Natural killer cell (primary cell): ENCODE measurements around the gene OLFML2B. TPM values are rescaled to one million over a fixed set of nuclear protein-coding genes. Genes with fewer than 3 reads are reported as not detected.

Experiments used
- ATAC-seq, 3 donors: fragments of 150-1000 bp in 2 of 3; fragments of 200-7000 bp in 1 of 3; cut with Tn5 transposase; 1 replicate in 1 of 3; 2 replicates in 2 of 3; pipeline ENCODE4 v1.10.0; 2021; ENCODE audit warnings: mild to moderate bottlenecking in 2 of 3, moderate library complexity in 2 of 3
- DNase-seq, 2 donors: peaks; one replicate each; pipeline versions ENCODE4 v3.0.0 to v3.0.0-alpha.2; 2013 to 2021; ENCODE audit warnings: mixed read lengths in 1 of 2
- H3K27ac ChIP-seq: one replicate; pipeline ENCODE4 v1.5.1; 2013; ENCODE audit warnings: mild to moderate bottlenecking, low read length
- H3K27me3 ChIP-seq: one replicate; pipeline ENCODE4 v1.6.1; 2013; ENCODE audit warnings: low read length; ENCODE audit not compliant: control insufficient read depth, insufficient read depth
- H3K36me3 ChIP-seq: one replicate; pipeline ENCODE4 v1.6.1; 2013; ENCODE audit warnings: low read length; ENCODE audit not compliant: control insufficient read depth, insufficient read depth
- H3K4me1 ChIP-seq: one replicate; pipeline ENCODE4 v1.6.1; 2013; ENCODE audit warnings: low read length; ENCODE audit not compliant: control insufficient read depth, insufficient read depth
- H3K4me3 ChIP-seq: one replicate; pipeline ENCODE4 v1.5.1; 2013; ENCODE audit warnings: low read length
- H3K9me3 ChIP-seq: one replicate; pipeline ENCODE4 v1.6.1; 2013; ENCODE audit warnings: low read length; ENCODE audit not compliant: control insufficient read depth, insufficient read depth
- H3K27ac Mint-ChIP-seq, 2 donors: one replicate each; pipeline ENCODE4 v1.8.0; 2022; ENCODE audit warnings: mild to moderate bottlenecking in 2 of 2, mixed read lengths in 2 of 2, moderate library complexity in 1 of 2
- H3K27me3 Mint-ChIP-seq, 2 donors: one replicate each; pipeline ENCODE4 v1.8.0; 2022; ENCODE audit warnings: low read depth in 2 of 2, mixed read lengths in 2 of 2
- H3K36me3 Mint-ChIP-seq: one replicate; pipeline ENCODE4 v1.8.0; 2022; ENCODE audit warnings: mixed read lengths
- H3K4me1 Mint-ChIP-seq, 2 donors: one replicate each; pipeline ENCODE4 v1.8.0; 2022; ENCODE audit warnings: mixed read lengths in 2 of 2
- H3K4me3 Mint-ChIP-seq: one replicate; pipeline ENCODE4 v1.8.0; 2022; ENCODE audit warnings: mild to moderate bottlenecking, moderate library complexity, mixed read lengths
- H3K9me3 Mint-ChIP-seq, 2 donors: one replicate each; pipeline ENCODE4 v1.8.0; 2022; ENCODE audit warnings: mixed read lengths in 2 of 2
- CTCF ChIP-seq: fragments of 200-600 bp; IDR thresholded peaks from one replicate; pipeline ENCODE4 v1.8.0; 2022; ENCODE audit warnings: antibody characterized with exemption
- WGBS: methylation state at CpG from one replicate; pipeline ENCODE4 v1.1.7; 2013; ENCODE audit warnings: missing lambda C conversion rate; ENCODE audit not compliant: insufficient coverage; 5-methylcytosine and 5-hydroxymethylcytosine counted together
- intact Hi-C: fragments of 100-400 bp; cut with micrococcal nuclease; formaldehyde crosslinking; loops from one replicate; pipeline ENCODE4 v1.14.2; 2022
- total RNA-seq, 4 donors: library from RNA; stranded (reverse); fragments of 120-200 nt in 1 of 4; gene quantifications; one replicate each; pipeline versions ENCODE4 v1.2.3 to v1.2.4, GENCODE V29; 2013 to 2022

The OLFML2B gene
- total RNA-seq, 3 donors from 2014 or later (not counting 1 experiment from before 2014, with no cell fraction given) = 0.33 TPM; not detected in 2

DNA sequence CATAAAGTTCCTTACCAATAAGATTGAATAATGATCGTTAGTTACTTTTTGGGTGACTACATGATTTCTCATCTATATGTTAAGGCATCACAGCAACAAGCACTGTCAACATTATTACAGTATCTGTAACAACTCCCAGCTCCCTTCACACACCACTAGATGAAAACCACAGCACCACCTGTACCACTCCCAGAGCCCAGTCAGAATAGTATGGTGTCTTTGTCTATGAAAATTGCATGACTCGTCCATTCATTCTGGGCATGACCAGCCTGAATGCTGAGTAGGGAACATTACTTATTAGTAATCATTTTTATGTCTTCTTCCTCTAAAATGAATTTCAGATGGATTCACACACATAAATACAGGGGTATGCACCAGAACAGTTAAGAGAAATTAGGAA, 7.0 kb downstream of the OLFML2B start:
- H3K27ac ChIP-seq = no peak overlapping the region
- intact Hi-C loops = no loop called here
- Mint-ChIP-seq H3K36me3 (no peaks in the 10 kb centered on the region), H3K27me3 (peaks cover 10 to 29% of the 10 kb centered on the region in 2 donors), H3K4me1 (no peaks in the 10 kb centered on the region), H3K27ac (no peak overlapping the region), H3K4me3 (no peak overlapping the region), H3K9me3 (no peaks in the 10 kb centered on the region)
- H3K4me3 ChIP-seq = no peak overlapping the region
- no peaks in the 10 kb centered on the region for H3K4me1 ChIP-seq
- H3K9me3 ChIP-seq = no peaks in the 10 kb centered on the region
- DNase-seq (no peak), ATAC-seq (no peak)
- no peaks in the 10 kb centered on the region for H3K36me3 ChIP-seq
- TF ChIP-seq CTCF = no peak
- 90% methylated on average over 1 of the region's 2 CpGs for WGBS
- H3K27me3 ChIP-seq = no peaks in the 10 kb centered on the region

GRCh38 chr1:162015196-162015595, 8.5 kb downstream of the OLFML2B start:
- Mint-ChIP-seq H3K36me3 (no peaks in the 10 kb centered on the region), H3K4me3 (no peak overlapping the region), H3K27me3 (peaks cover 7 to 22% of the 10 kb centered on the region in 2 donors), H3K4me1 (no peaks in the 10 kb centered on the region), H3K27ac (no peak overlapping the region), H3K9me3 (no peaks in the 10 kb centered on the region)
- 74% methylated on average over 3 of the region's 3 CpGs for WGBS
- ATAC-seq (no peak), DNase-seq (no peak)
- H3K4me3 ChIP-seq = no peak overlapping the region
- H3K9me3 ChIP-seq = no peaks in the 10 kb centered on the region
- H3K27me3 ChIP-seq = no peaks in the 10 kb centered on the region
- H3K36me3 ChIP-seq = no peaks in the 10 kb centered on the region
- no peaks in the 10 kb centered on the region for H3K4me1 ChIP-seq
- TF ChIP-seq CTCF = no peak
- intact Hi-C loops = no loop called here
- no peak overlapping the region for H3K27ac ChIP-seq

GRCh38 chr1:162014202-162014601, 9.5 kb downstream of the OLFML2B start:
- Mint-ChIP-seq H3K4me3 (no peak overlapping the region), H3K27ac (no peak overlapping the region), H3K9me3 (no peaks in the 10 kb centered on the region), H3K36me3 (no peaks in the 10 kb centered on the region), H3K4me1 (no peaks in the 10 kb centered on the region), H3K27me3 (peaks cover 10 to 22% of the 10 kb centered on the region in 2 donors)
- Histone ChIP-seq H3K36me3 (no peaks in the 10 kb centered on the region), H3K9me3 (no peaks in the 10 kb centered on the region), H3K4me3 (no peak overlapping the region), H3K27ac (no peak overlapping the region), H3K27me3 (no peaks in the 10 kb centered on the region), H3K4me1 (no peaks in the 10 kb centered on the region)
- 84% methylated on average over 2 of the region's 2 CpGs for WGBS
- ATAC-seq (no peak), DNase-seq (no peak)
- no peak for TF ChIP-seq CTCF
- intact Hi-C loops = no loop called here

GRCh38 chr1:162013289-162013688, 10.4 kb downstream of the OLFML2B start:
- H3K27ac Mint-ChIP-seq = no peak overlapping the region
- H3K4me3 ChIP-seq = no peak overlapping the region
- H3K9me3 Mint-ChIP-seq = no peaks in the 10 kb centered on the region
- no peaks in the 10 kb centered on the region for H3K4me1 Mint-ChIP-seq
- TF ChIP-seq CTCF = no peak
- intact Hi-C loops = no loop called here
- H3K36me3 ChIP-seq = no peaks in the 10 kb centered on the region
- ATAC-seq (no peak), DNase-seq (no peak)
- H3K36me3 Mint-ChIP-seq = no peaks in the 10 kb centered on the region
- no peak overlapping the region for H3K27ac ChIP-seq
- H3K4me1 ChIP-seq = no peaks in the 10 kb centered on the region
- no peaks in the 10 kb centered on the region for H3K27me3 ChIP-seq
- no peaks in the 10 kb centered on the region for H3K9me3 ChIP-seq
- no peak overlapping the region for H3K4me3 Mint-ChIP-seq
- H3K27me3 Mint-ChIP-seq = peaks cover 13 to 22% of the 10 kb centered on the region in 2 donors
